Fibroblast of lung (primary cell): ENCODE data around the gene ID2. TPM values are rescaled to one million over a fixed set of nuclear protein-coding genes. Genes with fewer than 3 reads are reported as not detected.

ENCODE experiments used
- DNase-seq, 2 donors: peaks; one replicate each; pipeline versions ENCODE4 v3.0.0 to v3.0.0-alpha.2; 2010; ENCODE audit warnings: low read depth in 2 of 2
- H2AFZ ChIP-seq: 2 replicates; pipeline ENCODE4 v1.5.1; 2012; ENCODE audit warnings: low read length, control low read depth, inconsistent platforms
- H3K27ac ChIP-seq: 2 replicates; pipeline ENCODE4 v1.5.1; 2011; ENCODE audit warnings: low read length, control low read depth; ENCODE audit not compliant: insufficient read depth
- H3K27me3 ChIP-seq: 2 replicates; pipeline ENCODE4 v1.5.1; 2011; ENCODE audit warnings: mild to moderate bottlenecking, low read length; ENCODE audit not compliant: control insufficient read depth, insufficient read depth
- H3K36me3 ChIP-seq: 2 replicates; pipeline ENCODE4 v1.5.1; 2011; ENCODE audit warnings: low read length; ENCODE audit not compliant: control insufficient read depth, insufficient read depth
- H3K4me1 ChIP-seq: 2 replicates; pipeline ENCODE4 v1.5.1; 2011; ENCODE audit warnings: low read length; ENCODE audit not compliant: control insufficient read depth, insufficient read depth; ENCODE audit errors: extremely low read depth
- H3K4me2 ChIP-seq: 2 replicates; pipeline ENCODE4 v1.5.1; 2011; ENCODE audit warnings: low read length, control low read depth; ENCODE audit not compliant: insufficient read depth; ENCODE audit errors: extremely low read depth
- H3K4me3 ChIP-seq, 4 experiments: fragments of 200-600 bp in 1 of 4; sonication (generic) in 1 of 4; replicated peaks in 1 of 4; 2 replicates each; pipeline ENCODE4 v1.5.1; 2011 to 2016; ENCODE audit warnings: low read length in 4 of 4, low read depth in 3 of 4, mild to moderate bottlenecking in 3 of 4, control low read depth in 2 of 4, inconsistent platforms in 1 of 4, mixed read lengths in 1 of 4; ENCODE audit not compliant: insufficient read depth in 1 of 4; ENCODE audit errors: control extremely low read depth in 1 of 4
- H3K79me2 ChIP-seq: 2 replicates; pipeline ENCODE4 v1.5.1; 2012; ENCODE audit warnings: mild to moderate bottlenecking, low read length, inconsistent platforms; ENCODE audit not compliant: control insufficient read depth, insufficient read depth
- H3K9ac ChIP-seq: 2 replicates; pipeline ENCODE4 v1.5.1; 2011; ENCODE audit warnings: mild to moderate bottlenecking, low read length, control low read depth; ENCODE audit not compliant: insufficient read depth
- H3K9me3 ChIP-seq: 2 replicates; pipeline ENCODE4 v1.5.1; 2012; ENCODE audit warnings: low read depth, low read length; ENCODE audit not compliant: control insufficient read depth, insufficient read depth
- H4K20me1 ChIP-seq: 2 replicates; pipeline ENCODE4 v1.5.1; 2011; ENCODE audit warnings: low read length; ENCODE audit not compliant: control insufficient read depth, insufficient read depth; ENCODE audit errors: extremely low read depth
- CTCF ChIP-seq, 2 donors: IDR thresholded peaks in 1 of 2; conservative IDR thresholded peaks in 1 of 2; 1 replicate in 1 of 2; 2 replicates in 1 of 2; pipeline ENCODE4 v1.5.1; 2011 to 2012; ENCODE audit warnings: low read length in 2 of 2, control low read depth in 1 of 2, inconsistent platforms in 1 of 2, low read depth in 1 of 2, mild to moderate bottlenecking in 1 of 2
- EZH2 ChIP-seq: IDR thresholded peaks from 2 replicates; pipeline ENCODE4 v1.5.1; 2012; ENCODE audit warnings: low read length, control low read depth, mild to moderate bottlenecking; ENCODE audit errors: missing control alignments
- polyA plus RNA-seq, 2 donors: library from polyadenylated mRNA; depleted of rRNA in 1 of 2; stranded (reverse) in 1 of 2; unstranded in 1 of 2; fragments of >200 nt; gene quantifications; 2 replicates each; pipeline ENCODE4 v1.2.1, GENCODE V29; 2011 to 2012; ENCODE audit warnings: missing spikeins in 1 of 2
- total RNA-seq: library from RNA; depleted of rRNA; stranded (reverse); fragments of >200 nt; gene quantifications from 2 replicates; pipeline ENCODE4 v1.2.1, GENCODE V29; 2014

Gene ID2
- total and polyA plus RNA-seq, 2 donors (not counting 1 experiment from before 2014, with no cell fraction given), result 23.1 to 66.6 TPM

- H3K36me3 ChIP-seq, result no peaks in the 10 kb centered on the region
- H3K4me3 ChIP-seq, result no peak overlapping the region
- H3K9ac ChIP-seq, result no peak overlapping the region
- no peaks in the 10 kb centered on the region for H4K20me1 ChIP-seq
- H2AFZ ChIP-seq, result no peak overlapping the region
- TF ChIP-seq EZH2 (no peak), CTCF (conservative IDR thresholded peaks at IDR 0.05 in 1 of 2, IDR thresholded peaks at IDR 0.05 in 1 of 2; ENCODE audit: low read depth in 1 of 2, low read length in 2 of 2) (no peak)
- H3K27ac ChIP-seq, result no peak overlapping the region
- H3K4me1 ChIP-seq, result peaks cover 12% of the 10 kb centered on the region
- no peak for DNase-seq
- H3K4me2 ChIP-seq, result no peak overlapping the region
- H3K79me2 ChIP-seq, result no peaks in the 10 kb centered on the region
- H3K27me3 ChIP-seq, result no peaks in the 10 kb centered on the region
- H3K9me3 ChIP-seq, result no peaks in the 10 kb centered on the region
Observed at GRCh38 chr2:8672940-8673339, 8.9 kb upstream of the ID2 start.

DNA sequence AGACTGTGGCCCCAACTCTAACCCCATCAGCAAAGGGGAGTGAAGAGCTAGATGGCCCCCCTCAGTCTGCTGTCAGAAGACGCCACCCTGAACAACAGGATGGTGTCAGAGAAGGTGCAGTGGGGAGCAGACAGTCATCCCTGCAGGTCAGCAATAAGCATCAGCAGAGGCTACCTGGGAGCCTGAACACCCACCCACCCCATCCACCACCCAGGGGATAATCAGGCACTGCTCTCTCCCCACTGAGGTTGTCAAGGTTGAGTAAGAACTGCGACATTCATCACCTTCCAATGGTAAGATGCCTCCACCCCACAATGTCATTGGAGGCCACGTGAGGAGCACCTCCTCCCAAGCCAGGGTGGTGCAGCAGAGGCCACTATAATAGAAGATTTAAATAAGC, 8.5 kb upstream of the ID2 start:
- H3K4me3 ChIP-seq, result no peak overlapping the region
- DNase-seq, result no peak
- no peaks in the 10 kb centered on the region for H3K9me3 ChIP-seq
- no peaks in the 10 kb centered on the region for H3K36me3 ChIP-seq
- H3K27me3 ChIP-seq, result no peaks in the 10 kb centered on the region
- H2AFZ ChIP-seq, result no peak overlapping the region
- H3K79me2 ChIP-seq, result no peaks in the 10 kb centered on the region
- no peak overlapping the region for H3K27ac ChIP-seq
- H3K4me2 ChIP-seq, result no peak overlapping the region
- peaks cover 12% of the 10 kb centered on the region for H3K4me1 ChIP-seq
- H3K9ac ChIP-seq, result no peak overlapping the region
- no peaks in the 10 kb centered on the region for H4K20me1 ChIP-seq
- TF ChIP-seq CTCF (conservative IDR thresholded peaks at IDR 0.05 in 1 of 2, IDR thresholded peaks at IDR 0.05 in 1 of 2; ENCODE audit: low read depth in 1 of 2, low read length in 2 of 2), result no peak
- no peak for TF ChIP-seq EZH2

DNA sequence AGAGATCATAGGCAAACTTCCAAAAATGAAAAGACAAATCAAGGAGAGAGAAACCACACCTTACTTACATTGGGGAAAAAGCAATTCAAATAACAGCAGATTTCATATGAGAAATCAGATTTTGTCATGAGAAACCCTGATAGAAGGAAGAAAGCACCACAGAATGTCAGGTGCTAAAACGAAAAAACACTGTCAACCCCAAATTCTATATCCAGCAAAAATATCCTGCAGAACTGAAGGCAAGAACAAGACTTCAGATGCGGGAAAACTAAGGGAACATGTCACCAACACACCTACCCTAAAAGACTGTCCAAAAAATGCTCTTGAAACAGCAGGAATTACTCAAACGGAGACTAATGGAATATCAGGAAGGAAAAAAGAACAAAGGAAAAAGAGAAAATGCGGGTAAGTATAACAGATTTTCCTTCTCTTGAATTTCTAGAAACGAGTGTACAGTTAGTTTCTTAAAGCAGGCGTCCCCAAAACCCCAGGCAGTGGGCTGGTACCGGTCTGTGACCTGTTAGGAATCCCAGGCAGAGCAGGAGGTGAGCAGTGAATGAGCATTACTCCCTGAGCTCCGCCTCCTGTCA, 7.3 kb upstream of the ID2 start:
- no peak overlapping the region for H2AFZ ChIP-seq
- H3K9ac ChIP-seq, result no peak overlapping the region
- no peaks in the 10 kb centered on the region for H3K79me2 ChIP-seq
- no peak overlapping the region for H3K27ac ChIP-seq
- no peaks in the 10 kb centered on the region for H3K36me3 ChIP-seq
- no peak overlapping the region for H3K4me3 ChIP-seq
- TF ChIP-seq CTCF (conservative IDR thresholded peaks at IDR 0.05 in 1 of 2, IDR thresholded peaks at IDR 0.05 in 1 of 2; ENCODE audit: low read depth in 1 of 2, low read length in 2 of 2), result no peak
- TF ChIP-seq EZH2, result no peak
- no peaks in the 10 kb centered on the region for H3K9me3 ChIP-seq
- H3K27me3 ChIP-seq, result no peaks in the 10 kb centered on the region
- H3K4me1 ChIP-seq, result peaks cover 14% of the 10 kb centered on the region
- DNase-seq, result peak in 1 of 2 donors; percentile 8
- no peak overlapping the region for H3K4me2 ChIP-seq
- no peaks in the 10 kb centered on the region for H4K20me1 ChIP-seq
